GM23338 (cell line): ENCODE data around the gene PCDHGA4. TPM values are rescaled to one million over a fixed set of nuclear protein-coding genes. Genes with fewer than 3 reads are reported as not detected.

Experiments used
- ATAC-seq: fragments of 200-7000 bp; cut with Tn5 transposase; 3 replicates; pipeline ENCODE4 v1.9.1; 2020
- DNase-seq: peaks from one replicate; pipeline ENCODE4 v3.0.0-alpha.2; 2015; ENCODE audit warnings: low spot score
- H2AFZ ChIP-seq: fragments of 200-600 bp; sonication (generic); 2 replicates; pipeline ENCODE4 v1.8.0; 2016; ENCODE audit warnings: antibody characterized with exemption, mild to moderate bottlenecking, moderate library complexity
- H3F3A ChIP-seq: fragments of 200-600 bp; sonication (generic); replicated peaks from 2 replicates; pipeline ENCODE4 v1.8.0; 2017; ENCODE audit warnings: antibody characterized with exemption, mixed run types, low read depth
- H3K27ac ChIP-seq: fragments of 200-600 bp; sonication (generic); 2 replicates; pipeline ENCODE4 v1.6.1; 2016; ENCODE audit warnings: low read depth
- H3K27me3 ChIP-seq: fragments of 200-600 bp; sonication (generic); 2 replicates; pipeline ENCODE4 v1.8.0; 2016; ENCODE audit warnings: mild to moderate bottlenecking, mixed run types, moderate library complexity; ENCODE audit not compliant: insufficient read depth
- H3K36me3 ChIP-seq: fragments of 200-600 bp; sonication (generic); 2 replicates; pipeline ENCODE4 v1.8.0; 2016; ENCODE audit warnings: mild to moderate bottlenecking; ENCODE audit not compliant: insufficient read depth
- H3K4me1 ChIP-seq: fragments of 200-600 bp; sonication (generic); 2 replicates; pipeline ENCODE4 v1.8.0; 2016; ENCODE audit warnings: mild to moderate bottlenecking, moderate library complexity; ENCODE audit not compliant: insufficient read depth
- H3K4me2 ChIP-seq: fragments of 200-600 bp; sonication (generic); 2 replicates; pipeline ENCODE4 v1.7.1; 2017; ENCODE audit warnings: mixed run types
- H3K4me3 ChIP-seq: fragments of 200-600 bp; sonication (generic); 2 replicates; pipeline ENCODE4 v1.6.1; 2016; ENCODE audit warnings: mixed run types
- H3K79me2 ChIP-seq: fragments of 200-600 bp; sonication (generic); replicated peaks from 2 replicates; pipeline ENCODE4 v1.8.0; 2017; ENCODE audit warnings: mild to moderate bottlenecking; ENCODE audit not compliant: insufficient read depth
- H3K9me2 ChIP-seq: fragments of 200-600 bp; sonication (generic); 2 replicates; pipeline ENCODE4 v1.8.0; 2017; ENCODE audit not compliant: insufficient read depth
- H4K20me1 ChIP-seq: fragments of 200-600 bp; sonication (generic); replicated peaks from 2 replicates; pipeline ENCODE4 v1.8.0; 2017; ENCODE audit warnings: mild to moderate bottlenecking; ENCODE audit not compliant: insufficient read depth
- H3K27ac Mint-ChIP-seq: 2 replicates; pipeline ENCODE4 v1.8.0; 2020; ENCODE audit warnings: inconsistent platforms, mild to moderate bottlenecking, moderate library complexity, mixed read lengths
- H3K27me3 Mint-ChIP-seq: 3 replicates; pipeline ENCODE4 v1.8.0; 2022; ENCODE audit warnings: low read depth, mild to moderate bottlenecking, moderate library complexity, mixed read lengths, inconsistent platforms; ENCODE audit not compliant: insufficient read depth, poor library complexity
- H3K36me3 Mint-ChIP-seq: 3 replicates; pipeline ENCODE4 v1.8.0; 2021; ENCODE audit warnings: low read depth, mild to moderate bottlenecking, inconsistent platforms, moderate library complexity, mixed read lengths
- H3K4me1 Mint-ChIP-seq: 3 replicates; pipeline ENCODE4 v1.8.0; 2020; ENCODE audit warnings: mild to moderate bottlenecking, inconsistent platforms, mixed read lengths
- H3K4me3 Mint-ChIP-seq: 3 replicates; pipeline ENCODE4 v1.8.0; 2021; ENCODE audit warnings: moderate library complexity, mild to moderate bottlenecking, inconsistent platforms, mixed read lengths
- H3K9me3 Mint-ChIP-seq: 3 replicates; pipeline ENCODE4 v1.8.0; 2020; ENCODE audit warnings: moderate library complexity, mild to moderate bottlenecking, inconsistent platforms, mixed read lengths
- CREB1 ChIP-seq: fragments of 250-450 bp; sonication (Bioruptor Pico); IDR thresholded peaks from 2 replicates; pipeline ENCODE4 v1.5.0; 2020; ENCODE audit warnings: low read depth, mild to moderate bottlenecking, moderate library complexity
- EZH2 ChIP-seq: fragments of 200-600 bp; sonication (generic); IDR thresholded peaks from one replicate; pipeline ENCODE4 v1.8.0; 2017; ENCODE audit warnings: antibody characterized with exemption, mild to moderate bottlenecking, low read depth; ENCODE audit not compliant: unreplicated experiment
- EZH2phosphoT487 ChIP-seq: fragments of 200-600 bp; sonication (generic); IDR thresholded peaks from one replicate; pipeline ENCODE4 v1.8.1; 2018; ENCODE audit warnings: antibody characterized with exemption; ENCODE audit not compliant: unreplicated experiment
- JUNB ChIP-seq: IDR thresholded peaks from one replicate; pipeline ENCODE4 v1.6.1; 2016; ENCODE audit warnings: antibody characterized with exemption; ENCODE audit not compliant: unreplicated experiment
- NANOG ChIP-seq: IDR thresholded peaks from 2 replicates; pipeline ENCODE4 v1.6.1; 2016; ENCODE audit warnings: antibody characterized with exemption, borderline replicate concordance
- POLR2AphosphoS5 ChIP-seq: IDR thresholded peaks from 2 replicates; pipeline ENCODE4 v1.6.1; 2016; ENCODE audit warnings: antibody characterized with exemption, low read depth
- STAT1 ChIP-seq: IDR thresholded peaks from one replicate; pipeline ENCODE4 v1.6.1; 2016; ENCODE audit warnings: antibody characterized with exemption; ENCODE audit not compliant: unreplicated experiment
- ZNF114 ChIP-seq: fragments of 250-450 bp; sonication (Bioruptor Pico); IDR thresholded peaks from 2 replicates; pipeline ENCODE4 v1.5.0; 2020; ENCODE audit warnings: mild to moderate bottlenecking, moderate library complexity
- ZNF331 ChIP-seq: fragments of 250-450 bp; sonication (Bioruptor Pico); IDR thresholded peaks from 2 replicates; pipeline ENCODE4 v1.5.0; 2020; ENCODE audit warnings: low read depth, mild to moderate bottlenecking, moderate library complexity
- polyA plus RNA-seq: library from polyadenylated mRNA; unstranded; fragments of >200 nt; fragmentation: Nextera tagmentation; extraction: Ambion mirVana; gene quantifications from 2 replicates; pipeline ENCODE4 v1.2.1, GENCODE V29; 2016
- total RNA-seq: library from RNA; depleted of rRNA; stranded (reverse); fragments of >200 nt; shearing (Covaris generic); gene quantifications from 2 replicates; pipeline ENCODE4 v1.2.3, GENCODE V29; 2014
- TF ChIP-seq, protein P1 (sequence below): fragments of 250-450 bp; sonication (Bioruptor Pico); IDR thresholded peaks from 2 replicates; pipeline ENCODE4 v1.5.0; 2020; ENCODE audit warnings: mild to moderate bottlenecking, moderate library complexity
- TF ChIP-seq, protein P2 (sequence below), 2 experiments: fragments of 200-600 bp in 1 of 2; sonication (generic) in 1 of 2; conservative IDR thresholded peaks; 2 replicates each; pipeline versions ENCODE4 v1.5.1 to v1.6.1; 2016 to 2017; ENCODE audit warnings: antibody characterized with exemption in 2 of 2, low read depth in 2 of 2, mild to moderate bottlenecking in 2 of 2, moderate library complexity in 1 of 2
- TF ChIP-seq, protein P3 (sequence below): IDR thresholded peaks from 2 replicates; pipeline ENCODE4 v1.6.1; 2016; ENCODE audit warnings: antibody characterized with exemption
- TF ChIP-seq, protein P4 (sequence below): IDR thresholded peaks from one replicate; pipeline ENCODE4 v1.6.1; 2018; ENCODE audit warnings: antibody characterized with exemption; ENCODE audit not compliant: unreplicated experiment

PCDHGA4 gene
- total and polyA plus RNA-seq, 2 experiments from 2014 or later, result 0.99 to 7.2 TPM

DNA sequence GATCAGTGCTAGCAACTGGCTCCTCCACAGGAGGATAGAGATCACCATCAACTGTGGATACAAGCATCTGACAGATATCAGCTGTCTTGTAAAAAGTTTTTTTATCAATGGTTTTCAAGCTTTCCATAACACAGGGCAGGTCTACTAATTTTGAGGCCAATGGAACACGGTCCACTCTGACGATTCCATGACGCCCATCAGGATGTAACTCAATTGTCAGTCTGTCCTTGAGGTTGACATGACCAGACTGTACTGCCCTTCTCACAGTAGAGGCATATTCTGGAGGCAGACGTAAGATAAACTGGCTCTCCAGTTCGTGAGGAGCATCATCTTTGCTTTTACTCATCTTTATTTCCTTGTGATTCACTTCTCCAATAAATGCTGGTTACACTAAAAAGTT lies 35.1 kb upstream of the PCDHGA4 start:
- peak overlapping the region; percentile 80 for H3K4me2 ChIP-seq
- ATAC-seq (no peak), DNase-seq (no peak)
- no peaks in the 10 kb centered on the region for H3K27me3 ChIP-seq
- H4K20me1 ChIP-seq, result peaks cover 24% of the 10 kb centered on the region
- no peak overlapping the region for H3K27ac ChIP-seq
- Mint-ChIP-seq H3K36me3 (peaks cover 57% of the 10 kb centered on the region), H3K4me1 (peaks cover 10% of the 10 kb centered on the region), H3K27me3 (peaks cover 15% of the 10 kb centered on the region), H3K27ac (no peak overlapping the region), H3K9me3 (peaks cover 53% of the 10 kb centered on the region), H3K4me3 (peak overlapping the region; percentile 95)
- H3K9me2 ChIP-seq, result no peaks in the 10 kb centered on the region
- H3F3A ChIP-seq, result no peaks in the 10 kb centered on the region
- peaks cover 42% of the 10 kb centered on the region for H3K79me2 ChIP-seq
- TF ChIP-seq POLR2AphosphoS5 (no peak), STAT1 (no peak), EZH2phosphoT487 (no peak), ZNF114 (CRISPR knock-in tag) (no peak), JUNB (no peak), EZH2 (no peak), CREB1 (CRISPR knock-in tag) (no peak), ZNF331 (CRISPR knock-in tag) (no peak), NANOG (no peak)
- TF ChIP-seq, protein P1, sequence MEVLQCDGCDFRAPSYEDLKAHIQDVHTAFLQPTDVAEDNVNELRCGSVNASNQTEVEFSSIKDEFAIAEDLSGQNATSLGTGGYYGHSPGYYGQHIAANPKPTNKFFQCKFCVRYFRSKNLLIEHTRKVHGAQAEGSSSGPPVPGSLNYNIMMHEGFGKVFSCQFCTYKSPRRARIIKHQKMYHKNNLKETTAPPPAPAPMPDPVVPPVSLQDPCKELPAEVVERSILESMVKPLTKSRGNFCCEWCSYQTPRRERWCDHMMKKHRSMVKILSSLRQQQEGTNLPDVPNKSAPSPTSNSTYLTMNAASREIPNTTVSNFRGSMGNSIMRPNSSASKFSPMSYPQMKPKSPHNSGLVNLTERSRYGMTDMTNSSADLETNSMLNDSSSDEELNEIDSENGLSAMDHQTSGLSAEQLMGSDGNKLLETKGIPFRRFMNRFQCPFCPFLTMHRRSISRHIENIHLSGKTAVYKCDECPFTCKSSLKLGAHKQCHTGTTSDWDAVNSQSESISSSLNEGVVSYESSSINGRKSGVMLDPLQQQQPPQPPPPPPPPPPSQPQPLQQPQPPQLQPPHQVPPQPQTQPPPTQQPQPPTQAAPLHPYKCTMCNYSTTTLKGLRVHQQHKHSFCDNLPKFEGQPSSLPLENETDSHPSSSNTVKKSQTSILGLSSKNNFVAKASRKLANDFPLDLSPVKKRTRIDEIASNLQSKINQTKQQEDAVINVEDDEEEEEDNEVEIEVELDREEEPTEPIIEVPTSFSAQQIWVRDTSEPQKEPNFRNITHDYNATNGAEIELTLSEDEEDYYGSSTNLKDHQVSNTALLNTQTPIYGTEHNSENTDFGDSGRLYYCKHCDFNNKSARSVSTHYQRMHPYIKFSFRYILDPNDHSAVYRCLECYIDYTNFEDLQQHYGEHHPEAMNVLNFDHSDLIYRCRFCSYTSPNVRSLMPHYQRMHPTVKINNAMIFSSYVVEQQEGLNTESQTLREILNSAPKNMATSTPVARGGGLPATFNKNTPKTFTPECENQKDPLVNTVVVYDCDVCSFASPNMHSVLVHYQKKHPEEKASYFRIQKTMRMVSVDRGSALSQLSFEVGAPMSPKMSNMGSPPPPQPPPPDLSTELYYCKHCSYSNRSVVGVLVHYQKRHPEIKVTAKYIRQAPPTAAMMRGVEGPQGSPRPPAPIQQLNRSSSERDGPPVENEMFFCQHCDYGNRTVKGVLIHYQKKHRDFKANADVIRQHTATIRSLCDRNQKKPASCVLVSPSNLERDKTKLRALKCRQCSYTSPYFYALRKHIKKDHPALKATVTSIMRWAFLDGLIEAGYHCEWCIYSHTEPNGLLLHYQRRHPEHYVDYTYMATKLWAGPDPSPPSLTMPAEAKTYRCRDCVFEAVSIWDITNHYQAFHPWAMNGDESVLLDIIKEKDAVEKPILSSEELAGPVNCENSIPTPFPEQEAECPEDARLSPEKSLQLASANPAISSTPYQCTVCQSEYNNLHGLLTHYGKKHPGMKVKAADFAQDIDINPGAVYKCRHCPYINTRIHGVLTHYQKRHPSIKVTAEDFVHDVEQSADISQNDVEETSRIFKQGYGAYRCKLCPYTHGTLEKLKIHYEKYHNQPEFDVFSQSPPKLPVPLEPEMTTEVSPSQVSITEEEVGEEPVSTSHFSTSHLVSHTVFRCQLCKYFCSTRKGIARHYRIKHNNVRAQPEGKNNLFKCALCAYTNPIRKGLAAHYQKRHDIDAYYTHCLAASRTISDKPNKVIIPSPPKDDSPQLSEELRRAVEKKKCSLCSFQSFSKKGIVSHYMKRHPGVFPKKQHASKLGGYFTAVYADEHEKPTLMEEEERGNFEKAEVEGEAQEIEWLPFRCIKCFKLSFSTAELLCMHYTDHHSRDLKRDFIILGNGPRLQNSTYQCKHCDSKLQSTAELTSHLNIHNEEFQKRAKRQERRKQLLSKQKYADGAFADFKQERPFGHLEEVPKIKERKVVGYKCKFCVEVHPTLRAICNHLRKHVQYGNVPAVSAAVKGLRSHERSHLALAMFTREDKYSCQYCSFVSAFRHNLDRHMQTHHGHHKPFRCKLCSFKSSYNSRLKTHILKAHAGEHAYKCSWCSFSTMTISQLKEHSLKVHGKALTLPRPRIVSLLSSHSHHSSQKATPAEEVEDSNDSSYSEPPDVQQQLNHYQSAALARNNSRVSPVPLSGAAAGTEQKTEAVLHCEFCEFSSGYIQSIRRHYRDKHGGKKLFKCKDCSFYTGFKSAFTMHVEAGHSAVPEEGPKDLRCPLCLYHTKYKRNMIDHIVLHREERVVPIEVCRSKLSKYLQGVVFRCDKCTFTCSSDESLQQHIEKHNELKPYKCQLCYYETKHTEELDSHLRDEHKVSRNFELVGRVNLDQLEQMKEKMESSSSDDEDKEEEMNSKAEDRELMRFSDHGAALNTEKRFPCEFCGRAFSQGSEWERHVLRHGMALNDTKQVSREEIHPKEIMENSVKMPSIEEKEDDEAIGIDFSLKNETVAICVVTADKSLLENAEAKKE, result no peak
- TF ChIP-seq, protein P2, sequence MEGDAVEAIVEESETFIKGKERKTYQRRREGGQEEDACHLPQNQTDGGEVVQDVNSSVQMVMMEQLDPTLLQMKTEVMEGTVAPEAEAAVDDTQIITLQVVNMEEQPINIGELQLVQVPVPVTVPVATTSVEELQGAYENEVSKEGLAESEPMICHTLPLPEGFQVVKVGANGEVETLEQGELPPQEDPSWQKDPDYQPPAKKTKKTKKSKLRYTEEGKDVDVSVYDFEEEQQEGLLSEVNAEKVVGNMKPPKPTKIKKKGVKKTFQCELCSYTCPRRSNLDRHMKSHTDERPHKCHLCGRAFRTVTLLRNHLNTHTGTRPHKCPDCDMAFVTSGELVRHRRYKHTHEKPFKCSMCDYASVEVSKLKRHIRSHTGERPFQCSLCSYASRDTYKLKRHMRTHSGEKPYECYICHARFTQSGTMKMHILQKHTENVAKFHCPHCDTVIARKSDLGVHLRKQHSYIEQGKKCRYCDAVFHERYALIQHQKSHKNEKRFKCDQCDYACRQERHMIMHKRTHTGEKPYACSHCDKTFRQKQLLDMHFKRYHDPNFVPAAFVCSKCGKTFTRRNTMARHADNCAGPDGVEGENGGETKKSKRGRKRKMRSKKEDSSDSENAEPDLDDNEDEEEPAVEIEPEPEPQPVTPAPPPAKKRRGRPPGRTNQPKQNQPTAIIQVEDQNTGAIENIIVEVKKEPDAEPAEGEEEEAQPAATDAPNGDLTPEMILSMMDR (conservative IDR thresholded peaks at IDR 0.05; ENCODE audit: low read depth in 2 of 2), result no peak
- TF ChIP-seq, protein P3, sequence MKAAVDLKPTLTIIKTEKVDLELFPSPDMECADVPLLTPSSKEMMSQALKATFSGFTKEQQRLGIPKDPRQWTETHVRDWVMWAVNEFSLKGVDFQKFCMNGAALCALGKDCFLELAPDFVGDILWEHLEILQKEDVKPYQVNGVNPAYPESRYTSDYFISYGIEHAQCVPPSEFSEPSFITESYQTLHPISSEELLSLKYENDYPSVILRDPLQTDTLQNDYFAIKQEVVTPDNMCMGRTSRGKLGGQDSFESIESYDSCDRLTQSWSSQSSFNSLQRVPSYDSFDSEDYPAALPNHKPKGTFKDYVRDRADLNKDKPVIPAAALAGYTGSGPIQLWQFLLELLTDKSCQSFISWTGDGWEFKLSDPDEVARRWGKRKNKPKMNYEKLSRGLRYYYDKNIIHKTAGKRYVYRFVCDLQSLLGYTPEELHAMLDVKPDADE, result no peak
- TF ChIP-seq, protein P4, sequence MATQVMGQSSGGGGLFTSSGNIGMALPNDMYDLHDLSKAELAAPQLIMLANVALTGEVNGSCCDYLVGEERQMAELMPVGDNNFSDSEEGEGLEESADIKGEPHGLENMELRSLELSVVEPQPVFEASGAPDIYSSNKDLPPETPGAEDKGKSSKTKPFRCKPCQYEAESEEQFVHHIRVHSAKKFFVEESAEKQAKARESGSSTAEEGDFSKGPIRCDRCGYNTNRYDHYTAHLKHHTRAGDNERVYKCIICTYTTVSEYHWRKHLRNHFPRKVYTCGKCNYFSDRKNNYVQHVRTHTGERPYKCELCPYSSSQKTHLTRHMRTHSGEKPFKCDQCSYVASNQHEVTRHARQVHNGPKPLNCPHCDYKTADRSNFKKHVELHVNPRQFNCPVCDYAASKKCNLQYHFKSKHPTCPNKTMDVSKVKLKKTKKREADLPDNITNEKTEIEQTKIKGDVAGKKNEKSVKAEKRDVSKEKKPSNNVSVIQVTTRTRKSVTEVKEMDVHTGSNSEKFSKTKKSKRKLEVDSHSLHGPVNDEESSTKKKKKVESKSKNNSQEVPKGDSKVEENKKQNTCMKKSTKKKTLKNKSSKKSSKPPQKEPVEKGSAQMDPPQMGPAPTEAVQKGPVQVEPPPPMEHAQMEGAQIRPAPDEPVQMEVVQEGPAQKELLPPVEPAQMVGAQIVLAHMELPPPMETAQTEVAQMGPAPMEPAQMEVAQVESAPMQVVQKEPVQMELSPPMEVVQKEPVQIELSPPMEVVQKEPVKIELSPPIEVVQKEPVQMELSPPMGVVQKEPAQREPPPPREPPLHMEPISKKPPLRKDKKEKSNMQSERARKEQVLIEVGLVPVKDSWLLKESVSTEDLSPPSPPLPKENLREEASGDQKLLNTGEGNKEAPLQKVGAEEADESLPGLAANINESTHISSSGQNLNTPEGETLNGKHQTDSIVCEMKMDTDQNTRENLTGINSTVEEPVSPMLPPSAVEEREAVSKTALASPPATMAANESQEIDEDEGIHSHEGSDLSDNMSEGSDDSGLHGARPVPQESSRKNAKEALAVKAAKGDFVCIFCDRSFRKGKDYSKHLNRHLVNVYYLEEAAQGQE, result no peak
- H3K4me1 ChIP-seq, result peaks cover 14% of the 10 kb centered on the region; the same call in 1 of the 2 replicates
- peak overlapping the region; percentile 67 for H3K4me3 ChIP-seq
- no peak overlapping the region for H2AFZ ChIP-seq
- peaks cover 13% of the 10 kb centered on the region for H3K36me3 ChIP-seq
